Heart left ventricle (tissue), 16 donors: ENCODE results near the gene NOC2L. TPM values are rescaled to one million over a fixed set of nuclear protein-coding genes. Genes with fewer than 3 reads are reported as not detected.

Source experiments
- ATAC-seq, 4 donors: fragments of 200-7000 bp; cut with Tn5 transposase; one replicate each; pipeline ENCODE4 v1.9.1; 2020 to 2022; ENCODE audit warnings: moderate library complexity in 4 of 4, mild to moderate bottlenecking in 3 of 4, moderate number of reproducible peaks in 1 of 4
- DNase-seq, 5 donors: peaks; one replicate each; pipeline ENCODE4 v3.0.0-alpha.2; 2020
- H3K27ac ChIP-seq, 12 donors: fragments of 200-600 bp; sonication (generic) in 4 of 12; one replicate each; pipeline versions ENCODE4 v1.5.0 to v1.8.0; 2016 to 2022; ENCODE audit warnings: mild to moderate bottlenecking in 2 of 12
- H3K27me3 ChIP-seq, 9 donors: fragments of 200-600 bp; sonication (generic) in 2 of 9; one replicate each; pipeline versions ENCODE4 v1.5.1 to v1.8.0; 2016 to 2022; ENCODE audit warnings: mild to moderate bottlenecking in 3 of 9
- H3K36me3 ChIP-seq, 9 donors: fragments of 200-600 bp; sonication (generic) in 2 of 9; one replicate each; pipeline versions ENCODE4 v1.5.0 to v1.8.0; 2018 to 2022; ENCODE audit warnings: mild to moderate bottlenecking in 2 of 9
- H3K4me1 ChIP-seq, 12 donors: fragments of 200-600 bp; sonication (generic) in 4 of 12; one replicate each; pipeline versions ENCODE4 v1.5.0 to v1.8.0; 2016 to 2022; ENCODE audit warnings: mild to moderate bottlenecking in 3 of 12
- H3K4me3 ChIP-seq, 12 donors: fragments of 200-600 bp; sonication (generic) in 4 of 12; one replicate each; pipeline versions ENCODE4 v1.5.0 to v1.8.0; 2017 to 2022; ENCODE audit warnings: mild to moderate bottlenecking in 9 of 12, moderate library complexity in 4 of 12
- H3K9me3 ChIP-seq, 12 donors: fragments of 200-600 bp; sonication (generic) in 4 of 12; one replicate each; pipeline versions ENCODE4 v1.5.0 to v1.8.0; 2016 to 2022; ENCODE audit warnings: mild to moderate bottlenecking in 1 of 12
- CTCF ChIP-seq, 12 donors: fragments of 200-600 bp; sonication (generic) in 4 of 12; IDR thresholded peaks; one replicate each; pipeline versions ENCODE4 v1.5.0 to v1.8.0; 2018 to 2022; ENCODE audit warnings: antibody characterized with exemption in 12 of 12, mild to moderate bottlenecking in 5 of 12
- POLR2A ChIP-seq, 2 donors: fragments of 450-650 bp; IDR thresholded peaks; one replicate each; pipeline ENCODE4 v1.6.1; 2017; ENCODE audit warnings: antibody characterized with exemption in 2 of 2, mild to moderate bottlenecking in 2 of 2, moderate library complexity in 2 of 2
- WGBS, 4 donors: extraction: QIAGEN DNeasy Blood & Tissue Kit in 2 of 4; methylation state at CpG; one replicate each; pipeline versions ENCODE4 v1.1.5 to v1.1.7; 2013 to 2018; 5-methylcytosine and 5-hydroxymethylcytosine counted together
- intact Hi-C, 10 donors: fragments of 100-400 bp; cut with DNase I; formaldehyde crosslinking; loops; one replicate each; pipeline versions ENCODE4 v1.11.1 to v1.14.2; 2022
- polyA plus RNA-seq, 2 donors: library from polyadenylated mRNA; stranded (reverse); fragments of 200-250 nt; gene quantifications; one replicate each; pipeline ENCODE4 v1.2.3, GENCODE V29; 2013
- total RNA-seq, 9 donors: library from RNA; depleted of rRNA in 2 of 9; stranded (reverse); fragments of >200 nt in 2 of 9; fragmentation: NEBNext Ultra II Directional in 3 of 9; extraction: Animal tissue kit (Norgen Biotek cat#: 25700) in 3 of 9; gene quantifications; one replicate each; pipeline versions ENCODE4 v1.1.0 to v1.2.4, GENCODE V29; 2016 to 2023
- donor health status: ischemic (EF 13 %, LVEDD 7.1; RV severe dilation, severe dysfunction).
- donor health status: healthy with polysubstance abuse.
- donor health status: DM: no; HTN: yes; CAD: no.
- donor health status: DM: no; HTN: no; CAD: no.
- donor health status: ischemic (EF 25% LVEDD 6.9; RV normal size, moderate dysfunction).
- donor health status: ischemic (EF 25% LVEDD 5.7; RV mildly dilated, moderate dysfunction).
- donor health status: healthy.
- donor health status: DM: yes; HTN: yes; CAD: no.
- donor health status: ischemic (EF 35%, LVEDD 5.7; RV mildly dilated, moderate dysfunction).
- donor health status: nonischemic (EF 11% LVEDD 7.7; RV severe dilation, severe dysfunction).
- donor health status: DM: yes; HTN: yes; CAD: no.
- donor health status: PGD.
- donor health status: ischemic (EF 29% LVEDD 5.4; RV normal size, mild dysfunction).
- donor health status: nonischemic (EF 23%, LVEDD 6.1; RV moderate dilation, normal function).

Gene NOC2L
- total and polyA plus RNA-seq, 11 donors: 36.0 to 85.3 (median 44.0) TPM

- peaks cover 0 to 12% (median 0%) of the 10 kb centered on the region in 9 donors for H3K36me3 ChIP-seq
- ATAC-seq: no peak
- intact Hi-C loops: loop anchor here in 1 of 10 donors (10.0 kb wide), 1 partner anchor 60 kb away; no protein-coding TSS in a partner anchor
- whole genome bisulfite sequencing, 4 donors: 91 to 95% (median 93%) methylated on average over 36 to 40 of the region's 51 CpGs
- peaks cover 4 to 29% (median 13%) of the 10 kb centered on the region in 12 donors for H3K4me1 ChIP-seq
- H3K27me3 ChIP-seq: peaks cover 0 to 16% (median 7%) of the 10 kb centered on the region in 9 donors
- peak in 1 of 5 donors; percentile 56 for DNase-seq
- H3K9me3 ChIP-seq: no peaks in the 10 kb centered on the region
- H3K27ac ChIP-seq: no peak overlapping the region
- H3K4me3 ChIP-seq: no peak overlapping the region
- TF ChIP-seq CTCF (IDR thresholded peaks at IDR 0.05) (no peak), POLR2A (IDR thresholded peaks at IDR 0.05) (no peak)
Measured at GRCh38 chr1:964691-965525, 5.9 kb upstream of the NOC2L start.

GRCh38 chr1:963746-964525 is 4.9 kb upstream of the NOC2L start:
- no peaks in the 10 kb centered on the region for H3K9me3 ChIP-seq
- no peak overlapping the region for H3K27ac ChIP-seq
- no peak for TF ChIP-seq POLR2A (IDR thresholded peaks at IDR 0.05)
- TF ChIP-seq CTCF (IDR thresholded peaks at IDR 0.05): no peak
- no peak overlapping the region for H3K4me3 ChIP-seq
- 93 to 96% (median 94%) methylated on average over 22 to 47 of the region's 47 CpGs for WGBS, 4 donors
- intact Hi-C loops: loop anchor here in 1 of 10 donors (10.0 kb wide), 1 partner anchor 59 kb away; no protein-coding TSS in a partner anchor
- ATAC-seq (no peak), DNase-seq (peak in 1 of 5 donors; percentile 62)
- peaks cover 0 to 12% (median 0%) of the 10 kb centered on the region in 9 donors for H3K36me3 ChIP-seq
- H3K27me3 ChIP-seq: peaks cover 0 to 14% (median 7%) of the 10 kb centered on the region in 9 donors
- peaks cover 4 to 34% (median 17%) of the 10 kb centered on the region in 12 donors for H3K4me1 ChIP-seq

- Histone ChIP-seq H3K4me3 (no peak overlapping the region), H3K27ac (no peak overlapping the region), H3K9me3 (no peaks in the 10 kb centered on the region), H3K36me3 (peaks cover 0 to 12% (median 0%) of the 10 kb centered on the region in 9 donors), H3K4me1 (peaks cover 4 to 40% (median 20%) of the 10 kb centered on the region in 12 donors), H3K27me3 (peaks cover 0 to 14% (median 6%) of the 10 kb centered on the region in 9 donors)
- TF ChIP-seq CTCF (IDR thresholded peaks at IDR 0.05): no peak
- no peak for TF ChIP-seq POLR2A (IDR thresholded peaks at IDR 0.05)
- DNase-seq (peak in 1 of 5 donors; percentile 60), ATAC-seq (no peak)
- intact Hi-C loops: loop anchor here in 1 of 10 donors (10.0 kb wide), 1 partner anchor 58 kb away; no protein-coding TSS in a partner anchor
- 89 to 92% (median 91%) methylated on average over 13 to 16 of the region's 16 CpGs for WGBS, 4 donors
Measured at GRCh38 chr1:963301-963651, 4.2 kb upstream of the NOC2L start.
